Fibroblast of skin of back (primary cell): ENCODE results near the gene ZNF586.

Experiments used
- DNase-seq: peaks from one replicate; pipeline ENCODE4 v3.0.0-alpha.2; 2013

ZNF586 gene

DNA sequence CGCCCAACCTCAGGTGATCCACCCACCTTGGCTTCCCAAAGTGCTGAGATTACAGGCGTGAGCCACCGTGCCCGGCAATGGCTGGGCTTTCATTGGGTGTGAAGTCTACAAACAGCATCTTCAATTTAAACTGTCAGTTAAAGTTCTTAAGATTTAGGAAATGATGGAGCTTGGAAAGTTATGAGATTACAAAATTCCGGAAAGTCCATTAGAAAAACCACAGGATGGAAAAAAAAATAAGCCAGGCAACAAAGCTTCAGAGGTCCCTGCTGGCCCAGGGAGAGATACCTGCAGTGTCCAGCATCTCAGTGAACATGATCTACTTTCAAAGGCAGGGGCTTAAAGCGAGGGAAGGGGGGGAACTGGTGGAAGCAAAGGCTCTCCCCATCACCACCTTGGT lies 56.0 kb downstream of the ZNF586 start:
- no peak for DNase-seq

DNA sequence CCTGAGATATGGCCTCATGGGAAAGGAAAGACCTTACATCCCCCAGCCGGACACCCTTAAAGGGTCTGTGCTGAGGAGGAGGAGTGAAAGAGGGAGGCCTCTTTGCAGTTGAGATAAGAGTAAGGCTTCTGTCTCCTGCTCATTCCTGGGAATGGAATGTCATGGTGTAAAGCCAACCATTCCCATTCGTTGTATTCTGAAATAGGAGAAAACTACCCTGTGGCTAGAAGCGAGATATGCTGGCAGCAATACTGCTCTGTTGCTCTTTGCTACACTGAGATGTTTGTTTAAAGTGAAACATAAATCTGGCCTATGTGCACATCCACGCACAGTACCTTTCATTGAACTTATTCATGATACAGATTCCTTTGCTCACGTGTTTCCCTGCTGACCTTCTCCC lies 59.8 kb downstream of the ZNF586 start:
- no peak for DNase-seq

DNA sequence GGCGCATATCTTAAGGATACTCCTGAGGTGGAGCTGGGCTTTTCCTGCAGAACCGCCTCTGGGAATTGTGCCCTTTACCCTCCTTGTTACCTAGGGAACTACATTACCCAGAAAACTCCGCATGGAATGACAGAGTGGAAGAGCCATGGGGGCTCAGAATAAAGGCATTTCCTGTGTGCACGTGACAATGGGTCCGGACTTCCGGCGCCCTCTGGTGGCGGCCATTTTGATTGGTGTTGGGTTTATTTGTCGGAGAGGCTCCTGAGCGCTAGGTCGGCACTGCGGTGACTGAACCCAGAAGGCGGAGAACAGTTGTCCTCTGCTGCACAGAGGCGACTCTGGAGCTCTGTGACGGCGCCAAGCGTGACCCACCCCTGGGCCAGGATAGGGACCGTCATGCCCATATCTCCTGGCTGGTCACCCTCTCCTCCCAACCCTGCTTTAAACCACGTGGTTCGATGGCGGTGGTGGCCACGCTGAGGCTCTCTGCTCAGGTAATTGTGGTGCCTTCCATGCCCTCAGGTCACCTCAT lies 60.7 kb downstream of the ZNF586 start, which contains the start of gene ZNF587B:
ZNF587B (plus strand) TSS at position 229 of the 532 bp plus-strand sequence; CDS start at position 459, 230 bp downstream.
- DNase-seq = peak; percentile 85
